A549 (cell line): ENCODE measurements around the gene RNF4. TPM values are rescaled to one million over a fixed set of nuclear protein-coding genes. Genes with fewer than 3 reads are reported as not detected.
A peak's percentile ranks its signal among the peaks of the same experiment; 100 is the strongest.
"Not testable (repeated sequence)": the region's sequence is repeated elsewhere in the genome, so short reads cannot be mapped to it uniquely, and the experiment has no call there.

Experiments
- ATAC-seq, 2 experiments: fragments of 200-7000 bp in 1 of 2; fragments of >200 bp in 1 of 2; cut with Nextera tagmentation in 1 of 2; cut with Tn5 transposase in 1 of 2; 3 replicates each; pipeline versions ENCODE4 v1.8.0 to v1.9.1; 2018 to 2020; ENCODE audit warnings: mild to moderate bottlenecking in 1 of 2, moderate library complexity in 1 of 2
- CTCF ChIA-PET: fragments of 300-600 bp; sonication (Branson Sonifier 250); formaldehyde crosslinking; extraction: SDS; loops from one replicate; lab custom pipeline; 2021; ENCODE audit warnings: antibody characterized with exemption, inconsistent platforms; lab: Yijun Ruan, JAX
- POLR2A ChIA-PET: fragments of 350-600 bp; formaldehyde crosslinking; extraction: SDS; loops from one replicate; lab custom pipeline; 2021; ENCODE audit warnings: antibody characterized with exemption, inconsistent platforms; lab: Yijun Ruan, JAX
- DNase-seq, 2 experiments: peaks; one replicate each; pipeline versions ENCODE4 v3.0.0 to v3.0.0-alpha.2; 2011 to 2016; ENCODE audit warnings: low read depth in 1 of 2, low spot score in 1 of 2
- FAIRE-seq: peaks from 2 replicates; lab custom pipeline; 2011; peaks lifted over from hg19 to GRCh38; lab: Jason Lieb, UNC
- H3K27ac ChIP-seq, 2 experiments: fragments of >200 bp; sonication (Bioruptor Twin); formaldehyde crosslinking; 3 replicates each; pipeline ENCODE4 v1.5.1; 2016 to 2017
- H3K4me1 ChIP-seq: fragments of >200 bp; sonication (Bioruptor Twin); formaldehyde crosslinking; 3 replicates; pipeline ENCODE4 v1.6.1; 2016
- H3K4me2 ChIP-seq: fragments of >200 bp; sonication (Bioruptor Twin); formaldehyde crosslinking; 3 replicates; pipeline ENCODE4 v1.6.1; 2016
- H3K4me3 ChIP-seq: fragments of >200 bp; sonication (Bioruptor Twin); formaldehyde crosslinking; 3 replicates; pipeline ENCODE4 v1.5.1; 2016
- H3K9me3 ChIP-seq: fragments of >200 bp; sonication (Bioruptor Twin); formaldehyde crosslinking; 3 replicates; pipeline ENCODE4 v1.6.1; 2016
- CBX8 ChIP-seq: fragments of 200-600 bp; sonication (generic); IDR thresholded peaks from 2 replicates; pipeline ENCODE4 v1.6.1; 2016
- EP300 ChIP-seq, 2 experiments: fragments of >200 bp; sonication (Bioruptor Twin); formaldehyde crosslinking; IDR thresholded peaks; 2 replicates in 1 of 2; 3 replicates in 1 of 2; pipeline ENCODE4 v1.6.1; 2016 to 2017
- FOSL2 ChIP-seq, 2 experiments: fragments of 450-650 bp in 1 of 2; fragments of >200 bp in 1 of 2; sonication (Bioruptor Twin) in 1 of 2; formaldehyde crosslinking; IDR thresholded peaks; 2 replicates each; pipeline versions ENCODE4 v1.5.0 to v1.6.1; 2016 to 2020; ENCODE audit warnings: mild to moderate bottlenecking in 1 of 2, moderate library complexity in 1 of 2
- HDAC2 ChIP-seq: fragments of 200-600 bp; sonication (generic); IDR thresholded peaks from 2 replicates; pipeline ENCODE4 v1.6.1; 2016
- HES2 ChIP-seq: fragments of >200 bp; sonication (Bioruptor Twin); formaldehyde crosslinking; IDR thresholded peaks from 2 replicates; pipeline ENCODE4 v1.6.1; 2016
- HOXA7 ChIP-seq: fragments of 250-450 bp; sonication (Bioruptor Pico); IDR thresholded peaks from 2 replicates; pipeline ENCODE4 v1.5.0; 2020; ENCODE audit warnings: mild to moderate bottlenecking, moderate library complexity
- MAFK ChIP-seq: fragments of 450-650 bp; IDR thresholded peaks from 2 replicates; pipeline ENCODE4 v1.6.1; 2014; ENCODE audit not compliant: partially characterized antibody
- PHF8 ChIP-seq: fragments of 200-600 bp; sonication (generic); IDR thresholded peaks from 2 replicates; pipeline ENCODE4 v1.6.1; 2016; ENCODE audit warnings: low read depth, mild to moderate bottlenecking, antibody characterized with exemption, moderate library complexity, borderline replicate concordance
- POLR2AphosphoS2 ChIP-seq: conservative IDR thresholded peaks from 2 replicates; pipeline ENCODE4 v1.6.1; 2012; ENCODE audit warnings: low read length, improper control_type of control experiment, inconsistent platforms
- RCOR1 ChIP-seq: fragments of 150-350 bp; IDR thresholded peaks from 2 replicates; pipeline ENCODE4 v1.6.1; 2014; ENCODE audit warnings: antibody characterized with exemption, low read length, low read depth
- RNF2 ChIP-seq: fragments of 200-600 bp; sonication (generic); IDR thresholded peaks from 2 replicates; pipeline ENCODE4 v1.6.1; 2016; ENCODE audit warnings: low read depth, mild to moderate bottlenecking, antibody characterized with exemption, moderate library complexity, borderline replicate concordance
- TFCP2L1 ChIP-seq: fragments of 250-450 bp; sonication (Bioruptor Pico); IDR thresholded peaks from 2 replicates; pipeline ENCODE4 v1.5.0; 2021; ENCODE audit warnings: mild to moderate bottlenecking
- ZNF302 ChIP-seq: fragments of 250-450 bp; sonication (Bioruptor Pico); IDR thresholded peaks from 2 replicates; pipeline ENCODE4 v1.9.0; 2021; ENCODE audit warnings: inconsistent platforms, mild to moderate bottlenecking, moderate library complexity
- WGBS: methylation state at CpG from one replicate; pipeline ENCODE4 v1.1.6; 2017; ENCODE audit errors: missing lambda C conversion rate; 5-methylcytosine and 5-hydroxymethylcytosine counted together
- polyA plus RNA-seq, 4 experiments: library from polyadenylated mRNA; depleted of rRNA in 3 of 4; stranded (reverse); fragments of >200 nt; fragmentation: RNase III in 1 of 4; extraction: RNeasy Plus Mini Kit Qiagen cat#74134 plus additional on column Dnase treatment in 1 of 4; gene quantifications; 2 replicates in 3 of 4; 3 replicates in 1 of 4; pipeline ENCODE4 v1.2.3, GENCODE V29; 2011 to 2017
- TF ChIP-seq, protein P1 (sequence below): fragments of 200-600 bp; sonication (generic); IDR thresholded peaks from 2 replicates; pipeline ENCODE4 v1.6.1; 2016; ENCODE audit warnings: antibody characterized with exemption, mild to moderate bottlenecking, moderate library complexity
- TF ChIP-seq, protein P2 (sequence below): fragments of >200 bp; sonication (Bioruptor Twin); formaldehyde crosslinking; IDR thresholded peaks from 3 replicates; pipeline ENCODE4 v1.5.1; 2016

Gene RNF4
- polyA plus RNA-seq, 2 of the 4 experiments (the other 2 are of a cell fraction) = 65.8 to 93.5 TPM

- ChIA-PET CTCF (no interaction called here), POLR2A (no interaction called here)
- 0% methylated on average over 7 of the region's 103 CpGs for WGBS
- Histone ChIP-seq H3K27ac (peak overlapping the region; percentile 97 to 100), H3K4me1 (peaks cover 19% of the 10 kb centered on the region; the same call in 2 of the 3 replicates), H3K4me2 (peak overlapping the region; percentile 88), H3K9me3 (no peaks in the 10 kb centered on the region), H3K4me3 (peak overlapping the region; percentile 98)
- FAIRE-seq = no peak
- peak in 1 of 2 experiments; percentile 48 for DNase-seq
- ATAC-seq = peak; percentile 30 to 41
- TF ChIP-seq PHF8 = 0 out of 2 replicates have a peak, but pooled peaks have one; percentile 35
- no peak for TF ChIP-seq CBX8
These were observed 68.3 kb downstream of the RNF4 start for GRCh38 chr4:2537011-2537830.

DNA sequence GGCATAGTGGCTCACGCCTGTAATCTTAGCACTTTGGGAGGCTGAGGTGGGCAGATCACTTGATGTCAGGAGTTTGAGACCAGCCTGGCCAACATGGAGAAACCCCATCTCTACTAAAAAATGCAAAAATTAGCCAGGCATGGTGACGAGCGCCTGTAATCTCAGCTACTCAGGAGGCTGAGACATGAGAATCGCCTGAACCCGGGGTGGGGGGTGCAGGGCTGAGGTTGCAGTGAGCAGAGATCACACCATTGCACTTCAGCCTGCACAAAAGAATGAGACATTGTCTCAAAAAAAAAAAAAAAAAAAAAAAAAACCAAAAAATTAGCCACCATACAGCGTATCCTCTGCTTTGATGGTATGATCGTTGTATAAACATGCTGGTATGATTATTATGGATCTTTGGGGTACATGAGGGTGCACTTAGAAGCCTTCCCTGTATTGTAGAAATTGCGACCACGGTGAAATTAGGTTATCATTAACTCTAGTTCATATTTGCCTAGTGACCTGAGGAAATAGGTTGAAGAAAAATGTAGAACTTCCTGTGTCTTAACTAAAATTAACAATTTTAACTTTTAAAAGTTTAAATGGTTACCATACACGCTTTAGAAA is 74.8 kb downstream of the RNF4 start:
- H3K4me3 ChIP-seq, POLR2A ChIA-PET, H3K4me1 ChIP-seq, CTCF ChIA-PET, FAIRE-seq, H3K27ac ChIP-seq, DNase-seq, H3K9me3 ChIP-seq, ATAC-seq, H3K4me2 ChIP-seq: not testable (repeated sequence)
- WGBS = 78% methylated on average over 10 of the region's 10 CpGs

DNA sequence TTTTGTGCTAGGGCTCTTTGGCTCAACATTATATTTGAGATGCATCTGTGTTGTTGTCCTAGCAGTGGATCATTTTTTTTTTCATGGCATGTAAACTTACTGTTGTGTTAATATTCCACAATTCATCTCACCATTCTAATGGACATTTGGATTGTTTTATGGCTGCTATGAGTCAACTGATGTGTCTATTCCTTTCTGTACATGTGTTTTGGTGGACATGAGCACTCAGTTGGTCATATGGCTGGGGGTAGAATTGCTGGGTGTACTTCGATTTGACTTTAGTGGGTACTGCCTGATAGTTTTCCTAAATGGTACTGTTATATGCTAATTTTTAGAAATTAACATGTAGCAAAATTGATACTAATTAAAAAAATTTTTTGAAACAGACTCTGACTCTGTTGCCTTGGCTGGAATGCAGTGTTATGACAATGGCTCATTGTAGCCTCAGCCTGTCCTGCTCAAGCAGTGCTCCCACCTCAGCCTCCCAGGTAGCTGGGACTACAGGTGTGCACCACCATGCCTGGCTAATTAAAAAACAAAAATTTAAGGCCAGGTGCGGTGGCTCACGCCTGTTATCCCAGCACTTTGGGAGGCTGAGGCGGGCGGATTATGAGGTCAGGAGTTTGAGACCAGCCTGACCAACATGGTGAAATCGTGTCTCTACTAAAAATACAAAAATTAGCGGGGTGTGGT is 76.6 kb downstream of the RNF4 start:
- H3K9me3 ChIP-seq = no peaks in the 10 kb centered on the region
- no peak for FAIRE-seq
- DNase-seq = no peak
- no peak for ATAC-seq
- ChIA-PET CTCF (interaction anchor here (0.8 kb wide), 1 partner anchor 12 kb away, joined by 3 read pairs; no protein-coding TSS in a partner anchor), POLR2A (no interaction called here)
- H3K4me1 ChIP-seq = peaks cover 6% of the 10 kb centered on the region; the same call in 1 of the 3 replicates
- no peak overlapping the region for H3K27ac ChIP-seq
- 83% methylated on average over 7 of the region's 7 CpGs for WGBS
- TF ChIP-seq RCOR1 (no peak), POLR2AphosphoS2 (no peak), TFCP2L1 (CRISPR knock-in tag) (no peak)
- TF ChIP-seq, protein P1, sequence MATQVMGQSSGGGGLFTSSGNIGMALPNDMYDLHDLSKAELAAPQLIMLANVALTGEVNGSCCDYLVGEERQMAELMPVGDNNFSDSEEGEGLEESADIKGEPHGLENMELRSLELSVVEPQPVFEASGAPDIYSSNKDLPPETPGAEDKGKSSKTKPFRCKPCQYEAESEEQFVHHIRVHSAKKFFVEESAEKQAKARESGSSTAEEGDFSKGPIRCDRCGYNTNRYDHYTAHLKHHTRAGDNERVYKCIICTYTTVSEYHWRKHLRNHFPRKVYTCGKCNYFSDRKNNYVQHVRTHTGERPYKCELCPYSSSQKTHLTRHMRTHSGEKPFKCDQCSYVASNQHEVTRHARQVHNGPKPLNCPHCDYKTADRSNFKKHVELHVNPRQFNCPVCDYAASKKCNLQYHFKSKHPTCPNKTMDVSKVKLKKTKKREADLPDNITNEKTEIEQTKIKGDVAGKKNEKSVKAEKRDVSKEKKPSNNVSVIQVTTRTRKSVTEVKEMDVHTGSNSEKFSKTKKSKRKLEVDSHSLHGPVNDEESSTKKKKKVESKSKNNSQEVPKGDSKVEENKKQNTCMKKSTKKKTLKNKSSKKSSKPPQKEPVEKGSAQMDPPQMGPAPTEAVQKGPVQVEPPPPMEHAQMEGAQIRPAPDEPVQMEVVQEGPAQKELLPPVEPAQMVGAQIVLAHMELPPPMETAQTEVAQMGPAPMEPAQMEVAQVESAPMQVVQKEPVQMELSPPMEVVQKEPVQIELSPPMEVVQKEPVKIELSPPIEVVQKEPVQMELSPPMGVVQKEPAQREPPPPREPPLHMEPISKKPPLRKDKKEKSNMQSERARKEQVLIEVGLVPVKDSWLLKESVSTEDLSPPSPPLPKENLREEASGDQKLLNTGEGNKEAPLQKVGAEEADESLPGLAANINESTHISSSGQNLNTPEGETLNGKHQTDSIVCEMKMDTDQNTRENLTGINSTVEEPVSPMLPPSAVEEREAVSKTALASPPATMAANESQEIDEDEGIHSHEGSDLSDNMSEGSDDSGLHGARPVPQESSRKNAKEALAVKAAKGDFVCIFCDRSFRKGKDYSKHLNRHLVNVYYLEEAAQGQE = no peak
- TF ChIP-seq, all 56 proteins: peak for 0
- H3K4me3 ChIP-seq = no peak overlapping the region
- no peak overlapping the region for H3K4me2 ChIP-seq

DNA sequence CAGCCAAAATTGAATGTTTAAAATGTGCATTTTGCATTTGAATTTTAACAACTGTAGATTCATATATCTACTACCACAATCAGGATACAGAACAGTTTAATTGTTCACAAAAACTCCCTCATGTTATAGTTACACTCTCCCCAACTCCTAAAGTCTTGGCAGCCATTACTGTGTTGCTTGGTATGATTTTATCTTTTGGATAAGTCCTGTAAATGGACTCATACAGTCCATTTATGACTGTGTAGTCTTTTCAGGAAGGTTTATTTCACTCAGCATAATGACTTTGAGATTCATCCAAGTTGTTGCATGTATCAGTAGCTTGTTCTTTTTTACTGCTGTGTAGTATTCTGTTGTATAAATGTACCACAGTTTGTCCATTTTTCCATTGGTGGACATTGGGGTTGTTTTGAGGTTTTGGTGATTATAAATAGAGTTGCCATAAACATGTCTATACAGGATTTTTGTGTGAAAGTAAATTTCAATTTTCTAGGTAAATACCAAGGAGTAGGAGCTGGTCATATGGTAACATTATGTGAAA is 77.4 kb downstream of the RNF4 start:
- Histone ChIP-seq H3K4me3 (no peak overlapping the region), H3K9me3 (no peaks in the 10 kb centered on the region), H3K4me2 (no peak overlapping the region), H3K4me1 (peaks cover 6% of the 10 kb centered on the region; the same call in 1 of the 3 replicates), H3K27ac (no peak overlapping the region)
- CTCF ChIA-PET = interaction anchor here (0.8 kb wide), 1 partner anchor 13 kb away, joined by 3 read pairs; no protein-coding TSS in a partner anchor
- POLR2A ChIA-PET = no interaction called here
- no peak for TF ChIP-seq HDAC2
- TF ChIP-seq HES2 = no peak
- TF ChIP-seq HOXA7 (CRISPR knock-in tag) = no peak
- TF ChIP-seq ZNF302 (CRISPR knock-in tag) = no peak
- no peak for TF ChIP-seq RNF2
- TF ChIP-seq EP300 (IDR thresholded peaks at IDR 0.05) = no peak
- TF ChIP-seq, protein P2, sequence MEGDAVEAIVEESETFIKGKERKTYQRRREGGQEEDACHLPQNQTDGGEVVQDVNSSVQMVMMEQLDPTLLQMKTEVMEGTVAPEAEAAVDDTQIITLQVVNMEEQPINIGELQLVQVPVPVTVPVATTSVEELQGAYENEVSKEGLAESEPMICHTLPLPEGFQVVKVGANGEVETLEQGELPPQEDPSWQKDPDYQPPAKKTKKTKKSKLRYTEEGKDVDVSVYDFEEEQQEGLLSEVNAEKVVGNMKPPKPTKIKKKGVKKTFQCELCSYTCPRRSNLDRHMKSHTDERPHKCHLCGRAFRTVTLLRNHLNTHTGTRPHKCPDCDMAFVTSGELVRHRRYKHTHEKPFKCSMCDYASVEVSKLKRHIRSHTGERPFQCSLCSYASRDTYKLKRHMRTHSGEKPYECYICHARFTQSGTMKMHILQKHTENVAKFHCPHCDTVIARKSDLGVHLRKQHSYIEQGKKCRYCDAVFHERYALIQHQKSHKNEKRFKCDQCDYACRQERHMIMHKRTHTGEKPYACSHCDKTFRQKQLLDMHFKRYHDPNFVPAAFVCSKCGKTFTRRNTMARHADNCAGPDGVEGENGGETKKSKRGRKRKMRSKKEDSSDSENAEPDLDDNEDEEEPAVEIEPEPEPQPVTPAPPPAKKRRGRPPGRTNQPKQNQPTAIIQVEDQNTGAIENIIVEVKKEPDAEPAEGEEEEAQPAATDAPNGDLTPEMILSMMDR = no peak
- no peak for TF ChIP-seq FOSL2 (IDR thresholded peaks at IDR 0.05)
- TF ChIP-seq FOSL2 (CRISPR knock-in tag; IDR thresholded peaks at IDR 0.05) = no peak
- TF ChIP-seq MAFK = no peak
- no peak for FAIRE-seq
- ATAC-seq = no peak
- no peak for DNase-seq

GRCh38 chr4:2546961-2547691 is 78.2 kb downstream of the RNF4 start:
- DNase-seq, POLR2A ChIA-PET, H3K27ac ChIP-seq, H3K4me3 ChIP-seq, FAIRE-seq, H3K4me2 ChIP-seq, H3K4me1 ChIP-seq, ATAC-seq, CTCF ChIA-PET, H3K9me3 ChIP-seq: not testable (repeated sequence)
- WGBS = 94% methylated on average over 16 of the region's 16 CpGs
